Type B pancreatic cell (in vitro differentiated cells): ENCODE results near the gene SPATC1L. TPM values are rescaled to one million over a fixed set of nuclear protein-coding genes. Genes with fewer than 3 reads are reported as not detected.

ENCODE experiments used
- DNase-seq: peaks from one replicate; pipeline ENCODE4 v3.0.0; 2021; ENCODE audit warnings: mixed read lengths; ENCODE audit not compliant: unreplicated experiment; ENCODE audit errors: extremely low spot score
- H3K27ac Mint-ChIP-seq: 2 replicates; pipeline ENCODE4 v1.8.0; 2021; ENCODE audit warnings: mild to moderate bottlenecking, mixed read lengths
- H3K27me3 Mint-ChIP-seq: 2 replicates; pipeline ENCODE4 v1.8.0; 2021; ENCODE audit warnings: mixed read lengths
- H3K36me3 Mint-ChIP-seq: 2 replicates; pipeline ENCODE4 v1.8.0; 2021; ENCODE audit warnings: mixed read lengths
- H3K4me1 Mint-ChIP-seq: one replicate; pipeline ENCODE4 v1.8.0; 2021; ENCODE audit warnings: mixed read lengths; ENCODE audit not compliant: unreplicated experiment
- H3K4me3 Mint-ChIP-seq: 2 replicates; pipeline ENCODE4 v1.8.0; 2021; ENCODE audit warnings: mild to moderate bottlenecking, mixed read lengths
- H3K9me3 Mint-ChIP-seq: 2 replicates; pipeline ENCODE4 v1.8.0; 2021; ENCODE audit warnings: mixed read lengths
- total RNA-seq: library from RNA; stranded (reverse); gene quantifications from 2 replicates; pipeline ENCODE4 v1.2.1, GENCODE V29; 2021; ENCODE audit warnings: low replicate concordance
- TF ChIP-seq, protein P1 (sequence below): fragments of 200-600 bp; sonication (generic); conservative IDR thresholded peaks from 2 replicates; pipeline ENCODE4 v1.5.0; 2021; ENCODE audit warnings: antibody characterized with exemption, mild to moderate bottlenecking

The SPATC1L gene
- total RNA-seq, 1 donor from 2014 or later: 24.7 TPM

DNA sequence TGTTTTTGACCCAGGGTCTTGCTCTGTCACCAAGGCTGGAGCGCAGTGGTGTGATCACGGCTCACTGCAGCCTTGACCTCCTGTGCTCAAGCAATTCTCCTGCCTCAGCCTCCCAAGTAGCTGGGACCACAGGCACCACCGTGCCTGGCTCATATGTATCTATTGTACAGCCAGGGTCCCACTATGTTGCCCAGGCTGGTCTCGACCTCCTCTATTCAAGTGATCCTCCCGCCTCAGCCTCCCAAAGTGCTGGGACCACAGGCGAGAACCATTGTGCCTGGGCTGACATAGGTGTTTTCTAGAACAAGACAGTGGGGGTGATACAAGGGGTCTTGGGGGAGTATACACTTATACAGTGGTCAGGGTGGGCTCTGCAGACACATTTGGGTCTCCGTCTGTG is 46.4 kb downstream of the SPATC1L start:
- Mint-ChIP-seq H3K4me3 (no peak overlapping the region), H3K4me1 (peaks cover 14% of the 10 kb centered on the region), H3K36me3 (peaks cover 6% of the 10 kb centered on the region), H3K27ac (no peak overlapping the region), H3K9me3 (no peaks in the 10 kb centered on the region), H3K27me3 (peaks cover 31% of the 10 kb centered on the region)
- TF ChIP-seq, protein P1, sequence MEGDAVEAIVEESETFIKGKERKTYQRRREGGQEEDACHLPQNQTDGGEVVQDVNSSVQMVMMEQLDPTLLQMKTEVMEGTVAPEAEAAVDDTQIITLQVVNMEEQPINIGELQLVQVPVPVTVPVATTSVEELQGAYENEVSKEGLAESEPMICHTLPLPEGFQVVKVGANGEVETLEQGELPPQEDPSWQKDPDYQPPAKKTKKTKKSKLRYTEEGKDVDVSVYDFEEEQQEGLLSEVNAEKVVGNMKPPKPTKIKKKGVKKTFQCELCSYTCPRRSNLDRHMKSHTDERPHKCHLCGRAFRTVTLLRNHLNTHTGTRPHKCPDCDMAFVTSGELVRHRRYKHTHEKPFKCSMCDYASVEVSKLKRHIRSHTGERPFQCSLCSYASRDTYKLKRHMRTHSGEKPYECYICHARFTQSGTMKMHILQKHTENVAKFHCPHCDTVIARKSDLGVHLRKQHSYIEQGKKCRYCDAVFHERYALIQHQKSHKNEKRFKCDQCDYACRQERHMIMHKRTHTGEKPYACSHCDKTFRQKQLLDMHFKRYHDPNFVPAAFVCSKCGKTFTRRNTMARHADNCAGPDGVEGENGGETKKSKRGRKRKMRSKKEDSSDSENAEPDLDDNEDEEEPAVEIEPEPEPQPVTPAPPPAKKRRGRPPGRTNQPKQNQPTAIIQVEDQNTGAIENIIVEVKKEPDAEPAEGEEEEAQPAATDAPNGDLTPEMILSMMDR: no peak
- DNase-seq: no peak

DNA sequence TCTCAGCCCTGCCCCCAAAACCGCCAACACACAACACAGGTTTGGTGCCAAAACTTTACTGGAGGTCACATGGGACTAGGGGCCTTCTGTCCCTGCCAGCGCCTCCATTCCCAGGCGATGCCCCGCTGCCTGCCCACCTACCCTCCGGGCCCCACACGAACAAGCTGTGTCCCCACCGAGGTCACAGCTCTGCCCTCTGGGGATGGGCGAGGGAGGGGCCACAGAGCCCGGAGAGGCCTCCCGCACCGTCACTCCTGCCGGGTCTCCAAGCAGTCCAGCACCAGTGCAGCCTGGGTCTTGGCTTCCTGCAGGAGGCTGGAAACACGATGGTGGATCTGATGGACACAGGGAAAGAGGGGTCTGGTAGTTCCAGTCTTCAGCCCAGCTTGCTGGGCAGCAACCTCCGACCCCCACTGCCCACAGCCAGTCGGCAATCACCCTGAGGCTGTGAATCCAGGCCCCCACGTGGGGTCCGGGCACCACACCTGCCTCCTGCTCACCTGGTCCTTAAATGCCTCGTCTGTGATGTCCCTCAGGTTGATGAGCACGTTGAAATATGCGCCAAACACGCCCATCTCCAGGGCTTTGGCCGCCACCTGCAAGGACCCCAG is 47.4 kb downstream of the SPATC1L start:
- Mint-ChIP-seq H3K4me3 (no peak overlapping the region), H3K9me3 (no peaks in the 10 kb centered on the region), H3K27ac (no peak overlapping the region), H3K27me3 (peaks cover 22% of the 10 kb centered on the region), H3K36me3 (peaks cover 6% of the 10 kb centered on the region), H3K4me1 (peaks cover 14% of the 10 kb centered on the region)
- TF ChIP-seq, protein P1: no peak
- DNase-seq: no peak

DNA sequence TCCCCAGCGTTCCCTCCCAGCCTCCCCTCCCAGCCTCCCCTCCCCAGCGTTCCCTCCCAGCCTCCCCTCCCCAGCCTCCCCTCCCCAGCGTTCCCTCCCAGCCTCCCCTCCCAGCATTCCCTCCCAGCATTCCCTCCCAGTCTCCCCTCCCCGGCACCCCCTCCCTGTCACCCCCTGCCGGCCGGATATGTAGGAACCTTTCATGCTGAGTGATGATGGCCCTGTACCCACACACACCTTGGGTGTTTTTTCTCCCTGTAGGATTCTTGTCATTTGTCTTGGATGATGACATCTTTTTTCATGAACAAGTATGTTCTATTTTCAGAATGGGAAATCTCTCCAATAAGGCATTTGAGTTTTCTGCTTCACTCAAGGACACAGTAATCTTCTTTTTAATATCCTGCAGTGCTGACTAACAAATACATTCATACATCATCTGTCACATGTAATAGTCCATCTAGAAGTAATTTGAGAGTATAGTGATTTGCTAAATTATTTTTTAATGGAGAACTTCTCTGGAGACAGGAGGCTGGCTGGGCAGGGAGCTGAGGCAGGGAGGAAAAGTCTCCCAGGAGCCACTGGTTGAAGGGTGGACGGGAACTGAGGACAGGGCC is 48.4 kb downstream of the SPATC1L start:
- Mint-ChIP-seq H3K4me3 (peak overlapping the region; percentile 45), H3K9me3 (no peaks in the 10 kb centered on the region), H3K27ac (peak overlapping the region; percentile 51), H3K27me3 (peaks cover 15% of the 10 kb centered on the region), H3K36me3 (peaks cover 3% of the 10 kb centered on the region), H3K4me1 (peaks cover 10% of the 10 kb centered on the region)
- no peak for DNase-seq
- TF ChIP-seq, protein P1: no peak

DNA sequence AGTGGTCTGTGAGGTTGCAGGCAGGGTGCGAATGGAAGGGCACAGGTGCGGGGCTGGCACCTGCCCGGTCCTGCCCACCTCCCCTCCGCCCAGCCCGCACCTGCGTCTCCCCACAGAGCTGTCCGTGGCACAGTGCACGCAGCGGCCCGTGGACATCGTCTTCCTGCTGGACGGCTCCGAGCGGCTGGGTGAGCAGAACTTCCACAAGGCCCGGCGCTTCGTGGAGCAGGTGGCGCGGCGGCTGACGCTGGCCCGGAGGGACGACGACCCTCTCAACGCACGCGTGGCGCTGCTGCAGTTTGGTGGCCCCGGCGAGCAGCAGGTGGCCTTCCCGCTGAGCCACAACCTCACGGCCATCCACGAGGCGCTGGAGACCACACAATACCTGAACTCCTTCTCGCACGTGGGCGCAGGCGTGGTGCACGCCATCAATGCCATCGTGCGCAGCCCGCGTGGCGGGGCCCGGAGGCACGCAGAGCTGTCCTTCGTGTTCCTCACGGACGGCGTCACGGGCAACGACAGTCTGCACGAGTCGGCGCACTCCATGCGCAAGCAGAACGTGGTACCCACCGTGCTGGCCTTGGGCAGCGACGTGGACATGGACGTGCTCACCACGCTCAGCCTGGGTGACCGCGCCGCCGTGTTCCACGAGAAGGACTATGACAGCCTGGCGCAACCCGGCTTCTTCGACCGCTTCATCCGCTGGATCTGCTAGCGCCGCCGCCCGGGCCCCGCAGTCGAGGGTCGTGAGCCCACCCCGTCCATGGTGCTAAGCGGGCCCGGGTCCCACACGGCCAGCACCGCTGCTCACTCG is 52.2 kb downstream of the SPATC1L start:
- Mint-ChIP-seq H3K36me3 (no peaks in the 10 kb centered on the region), H3K4me3 (no peak overlapping the region), H3K27ac (no peak overlapping the region), H3K4me1 (peaks cover 13% of the 10 kb centered on the region), H3K9me3 (no peaks in the 10 kb centered on the region), H3K27me3 (peaks cover 3% of the 10 kb centered on the region)
- TF ChIP-seq, protein P1: no peak
- DNase-seq: no peak

DNA sequence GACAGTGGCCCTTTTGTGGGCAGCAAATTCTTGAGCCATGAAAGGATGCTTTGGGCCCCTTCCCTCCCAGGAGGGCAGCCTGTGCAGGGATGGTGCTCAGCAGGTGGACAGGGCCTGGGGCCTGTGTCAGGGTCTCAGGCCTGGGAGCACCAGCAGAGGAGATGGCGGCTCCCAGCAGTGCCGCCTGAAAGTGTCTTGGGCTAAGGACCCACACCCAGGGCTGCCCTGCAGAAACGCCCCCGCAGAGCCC is 52.7 kb downstream of the SPATC1L start:
- DNase-seq: no peak

More for the DNA sequence above, 52.7 kb downstream of the SPATC1L start:
- no peak overlapping the region for H3K4me3 Mint-ChIP-seq
- H3K27me3 Mint-ChIP-seq: peaks cover 3% of the 10 kb centered on the region
- no peaks in the 10 kb centered on the region for H3K36me3 Mint-ChIP-seq
- no peak overlapping the region for H3K27ac Mint-ChIP-seq
- TF ChIP-seq, protein P1: no peak
- no peaks in the 10 kb centered on the region for H3K9me3 Mint-ChIP-seq
- peaks cover 13% of the 10 kb centered on the region for H3K4me1 Mint-ChIP-seq
